HG03066 (cell line): Measurements from ENCODE around the gene MAST3.

ENCODE experiments used
- ATAC-seq: cut with Tn5 transposase; IDR thresholded peaks from one replicate; pipeline ENCODE4 v1.9.1; 2021; ENCODE audit warnings: low read depth; ENCODE audit not compliant: unreplicated experiment

Gene MAST3

GRCh38 chr19:18097217-18097992 is at the start of gene MAST3:
Gene MAST3 (plus strand): TSS chr19:18097778. CDS start chr19:18097793, 15 bp downstream.
- ATAC-seq, result no peak

- no peak for ATAC-seq
Measured at GRCh38 chr19:18049385-18049784, 48.2 kb upstream of the MAST3 start.

GRCh38 chr19:18051887-18052286 is 45.7 kb upstream of the MAST3 start:
- no peak for ATAC-seq

GRCh38 chr19:18053576-18054219 is 43.9 kb upstream of the MAST3 start:
- no peak for ATAC-seq

GRCh38 chr19:18055967-18056366 is 41.6 kb upstream of the MAST3 start:
- no peak for ATAC-seq

- no peak for ATAC-seq
Measured at GRCh38 chr19:18057557-18057956, 40.0 kb upstream of the MAST3 start.

GRCh38 chr19:18058208-18059009 is 39.2 kb upstream of the MAST3 start:
- ATAC-seq, result no peak

- ATAC-seq, result no peak
Measured at GRCh38 chr19:18059297-18059696, 38.3 kb upstream of the MAST3 start.

- ATAC-seq, result no peak
Measured at GRCh38 chr19:18059902-18060301, 37.7 kb upstream of the MAST3 start.

- ATAC-seq, result no peak
Measured at GRCh38 chr19:18060472-18060871, 37.1 kb upstream of the MAST3 start.

GRCh38 chr19:18062028-18062427 is 35.5 kb upstream of the MAST3 start:
- no peak for ATAC-seq

- ATAC-seq, result no peak
Measured at GRCh38 chr19:18063463-18063862, 34.1 kb upstream of the MAST3 start.

GRCh38 chr19:18065173-18065495 is 32.4 kb upstream of the MAST3 start:
- no peak for ATAC-seq

- no peak for ATAC-seq
Measured at GRCh38 chr19:18068395-18068794, 29.2 kb upstream of the MAST3 start.

- ATAC-seq, result no peak
Measured at GRCh38 chr19:18069383-18069782, 28.2 kb upstream of the MAST3 start.

GRCh38 chr19:18070181-18070580 is 27.4 kb upstream of the MAST3 start:
- no peak for ATAC-seq

GRCh38 chr19:18072335-18072734 is 25.2 kb upstream of the MAST3 start:
- no peak for ATAC-seq

GRCh38 chr19:18073197-18073596 is 24.4 kb upstream of the MAST3 start:
- ATAC-seq, result no peak

GRCh38 chr19:18074192-18074591 is 23.4 kb upstream of the MAST3 start:
- no peak for ATAC-seq

- ATAC-seq, result no peak
Measured at GRCh38 chr19:18083929-18084684, 13.5 kb upstream of the MAST3 start.
